Frontal cortex (tissue), 4 donors: Measurements from ENCODE around the gene COL23A1. TPM values are rescaled to one million over a fixed set of nuclear protein-coding genes. Genes with fewer than 3 reads are reported as not detected.
A peak's percentile ranks its signal among the peaks of the same experiment; 100 is the strongest.

ENCODE experiments used
- DNase-seq, 2 donors: peaks; one replicate each; pipeline ENCODE4 v3.0.0; 2012; ENCODE audit warnings: low spot score in 2 of 2
- FAIRE-seq: peaks from 2 replicates; lab custom pipeline; 2012; peaks lifted over from hg19 to GRCh38; lab: Jason Lieb, UNC
- total RNA-seq: library from RNA; depleted of rRNA; stranded (reverse); fragments of >200 nt; gene quantifications from one replicate; pipeline ENCODE4 v1.2.3, GENCODE V29; 2014
- donor health status: control.
- donor health status: control.
- donor health status: control.

Gene COL23A1
- total RNA-seq, 1 donor from 2014 or later: 0.82 TPM

- no peak for DNase-seq
- FAIRE-seq: no peak
These were observed 367.9 kb downstream of the COL23A1 start for GRCh38 chr5:178222292-178222691.

GRCh38 chr5:178221853-178222252 lies 368.3 kb downstream of the COL23A1 start:
- FAIRE-seq (no peak), DNase-seq (no peak)

- DNase-seq (no peak), FAIRE-seq (no peak)
These were observed 368.9 kb downstream of the COL23A1 start for GRCh38 chr5:178221282-178221681.

- no peak for DNase-seq
- FAIRE-seq: peak; percentile 21
These were observed 371.4 kb downstream of the COL23A1 start for GRCh38 chr5:178218827-178219226.

GRCh38 chr5:178218237-178218776 lies 371.9 kb downstream of the COL23A1 start:
- FAIRE-seq: no peak
- DNase-seq: no peak

GRCh38 chr5:178216779-178217178 lies 373.4 kb downstream of the COL23A1 start:
- no peak for DNase-seq
- FAIRE-seq: no peak

GRCh38 chr5:178216088-178216534 lies 374.1 kb downstream of the COL23A1 start:
- FAIRE-seq: no peak
- no peak for DNase-seq

- FAIRE-seq (no peak), DNase-seq (no peak)
These were observed 374.8 kb downstream of the COL23A1 start for GRCh38 chr5:178215280-178216002.

- no peak for FAIRE-seq
These were observed 375.9 kb downstream of the COL23A1 start for GRCh38 chr5:178214160-178214803.

GRCh38 chr5:178213748-178214151 lies 376.4 kb downstream of the COL23A1 start:
- no peak for DNase-seq
- FAIRE-seq: no peak

More at GRCh38 chr5:178214160-178214803, 375.9 kb downstream of the COL23A1 start:
- DNase-seq: no peak

GRCh38 chr5:178213003-178213461 lies 377.2 kb downstream of the COL23A1 start:
- no peak for DNase-seq
- FAIRE-seq: no peak

GRCh38 chr5:178212241-178213002 lies 377.8 kb downstream of the COL23A1 start:
- FAIRE-seq (no peak), DNase-seq (no peak)

GRCh38 chr5:178211095-178212048 lies 378.8 kb downstream of the COL23A1 start:
- DNase-seq (no peak), FAIRE-seq (no peak)

GRCh38 chr5:178210686-178211085 lies 379.5 kb downstream of the COL23A1 start:
- FAIRE-seq: no peak
- DNase-seq: no peak

GRCh38 chr5:178210073-178210535 lies 380.1 kb downstream of the COL23A1 start:
- DNase-seq (no peak), FAIRE-seq (no peak)

GRCh38 chr5:178209334-178210072 lies 380.7 kb downstream of the COL23A1 start:
- FAIRE-seq (no peak), DNase-seq (no peak)

- no peak for FAIRE-seq
- DNase-seq: no peak
These were observed 381.5 kb downstream of the COL23A1 start for GRCh38 chr5:178208540-178209227.

GRCh38 chr5:178207917-178208280 lies 382.3 kb downstream of the COL23A1 start:
- DNase-seq (no peak), FAIRE-seq (no peak)
